Gastroesophageal sphincter (tissue), 4 donors: ENCODE measurements around the gene SIGLEC1. TPM values are rescaled to one million over a fixed set of nuclear protein-coding genes. Genes with fewer than 3 reads are reported as not detected.

Source experiments
- ATAC-seq: fragments of 150-250 bp; one replicate; pipeline ENCODE4 v1.9.1; 2016; ENCODE audit warnings: mild to moderate bottlenecking, moderate library complexity
- H3K27ac ChIP-seq, 4 donors: fragments of 200-600 bp; sonication (generic) in 3 of 4; 1 replicate in 3 of 4; 2 replicates in 1 of 4; pipeline ENCODE4 v1.5.1; 2016 to 2019
- H3K27me3 ChIP-seq: fragments of 200-600 bp; sonication (generic); one replicate; pipeline ENCODE4 v1.5.1; 2019
- H3K36me3 ChIP-seq, 2 donors: fragments of 200-600 bp; sonication (generic); one replicate each; pipeline ENCODE4 v1.5.1; 2019; ENCODE audit warnings: control low read depth in 1 of 2
- H3K4me1 ChIP-seq, 3 donors: fragments of 200-600 bp; sonication (generic); 1 replicate in 2 of 3; 2 replicates in 1 of 3; pipeline ENCODE4 v1.5.1; 2016 to 2019; ENCODE audit warnings: control low read depth in 2 of 3
- H3K4me3 ChIP-seq, 2 donors: fragments of 200-600 bp; sonication (generic); one replicate each; pipeline ENCODE4 v1.5.1; 2019; ENCODE audit warnings: mild to moderate bottlenecking in 1 of 2, moderate library complexity in 1 of 2
- H3K9me3 ChIP-seq, 3 donors: fragments of 200-600 bp; sonication (generic); one replicate each; pipeline ENCODE4 v1.5.1; 2017 to 2019; ENCODE audit warnings: control low read depth in 2 of 3
- EP300 ChIP-seq: sonication (generic); formaldehyde crosslinking; IDR thresholded peaks from one replicate; pipeline ENCODE4 v1.6.1; 2017; ENCODE audit warnings: antibody characterized with exemption, mild to moderate bottlenecking
- POLR2A ChIP-seq, 2 donors: fragments of 450-650 bp; IDR thresholded peaks; one replicate each; pipeline ENCODE4 v1.6.1; 2017; ENCODE audit warnings: antibody characterized with exemption in 2 of 2, mild to moderate bottlenecking in 2 of 2, moderate library complexity in 1 of 2
- POLR2AphosphoS5 ChIP-seq: sonication (generic); formaldehyde crosslinking; IDR thresholded peaks from one replicate; pipeline ENCODE4 v1.6.1; 2017; ENCODE audit warnings: antibody characterized with exemption
- WGBS, 2 donors: methylation state at CpG; one replicate each; pipeline ENCODE4 v1.1.5; 2018; ENCODE audit warnings: low coverage in 1 of 2; 5-methylcytosine and 5-hydroxymethylcytosine counted together
- total RNA-seq, 4 donors: library from RNA; depleted of rRNA; stranded (reverse); fragments of >200 nt; gene quantifications; one replicate each; pipeline ENCODE4 v1.1.0, GENCODE V29; 2016
- TF ChIP-seq, protein P1 (sequence below), 4 experiments: fragments of 200-600 bp in 2 of 4; fragments of 450-650 bp in 2 of 4; sonication (generic) in 1 of 4; IDR thresholded peaks; one replicate each; pipeline ENCODE4 v1.5.1; 2017 to 2019; ENCODE audit warnings: antibody characterized with exemption in 4 of 4, mild to moderate bottlenecking in 2 of 4, moderate library complexity in 2 of 4

SIGLEC1 gene
- total RNA-seq, result 10 to 100 TPM; 10.1 to 17.2 (median 11.9) TPM

DNA sequence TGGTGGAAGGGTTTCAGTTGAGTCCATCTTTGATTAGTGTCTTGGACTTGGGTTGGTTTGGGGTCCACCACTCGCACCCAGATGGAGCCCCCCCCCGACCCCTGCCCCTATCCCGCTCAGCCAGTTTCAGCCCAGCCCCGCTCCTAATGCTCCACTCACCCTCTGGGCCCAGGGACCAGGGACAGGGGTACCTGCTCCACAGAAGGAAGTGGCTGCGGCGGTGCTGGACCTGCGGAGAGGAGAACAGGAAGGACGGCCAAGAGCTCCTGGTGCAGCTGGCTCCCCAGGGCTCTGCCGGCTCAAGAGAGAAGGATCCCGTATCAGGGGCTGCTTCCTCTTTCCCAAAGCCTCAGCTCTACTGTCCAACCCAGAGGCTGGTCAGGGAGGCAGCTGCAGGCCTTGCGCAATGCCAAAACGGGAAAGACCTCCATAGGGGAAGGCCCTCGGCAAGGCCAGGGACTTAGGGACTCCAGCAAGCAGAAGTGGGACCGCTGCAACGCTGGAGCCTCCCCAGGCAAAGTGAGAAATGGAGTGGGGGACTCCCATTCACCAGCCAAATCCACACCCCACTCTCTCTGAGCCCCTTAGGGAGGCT, at the start of gene SIGLEC1:
Gene SIGLEC1, minus strand, starts transcription at position 322 of the 595 bp plus-strand sequence. CDS start 5,472 bp downstream, outside the sequence.
- ATAC-seq, result peak; percentile 38
- H3K4me3 ChIP-seq, result peak within 1 kb of the TSS in 1 of 2 donors; percentile 39

DNA sequence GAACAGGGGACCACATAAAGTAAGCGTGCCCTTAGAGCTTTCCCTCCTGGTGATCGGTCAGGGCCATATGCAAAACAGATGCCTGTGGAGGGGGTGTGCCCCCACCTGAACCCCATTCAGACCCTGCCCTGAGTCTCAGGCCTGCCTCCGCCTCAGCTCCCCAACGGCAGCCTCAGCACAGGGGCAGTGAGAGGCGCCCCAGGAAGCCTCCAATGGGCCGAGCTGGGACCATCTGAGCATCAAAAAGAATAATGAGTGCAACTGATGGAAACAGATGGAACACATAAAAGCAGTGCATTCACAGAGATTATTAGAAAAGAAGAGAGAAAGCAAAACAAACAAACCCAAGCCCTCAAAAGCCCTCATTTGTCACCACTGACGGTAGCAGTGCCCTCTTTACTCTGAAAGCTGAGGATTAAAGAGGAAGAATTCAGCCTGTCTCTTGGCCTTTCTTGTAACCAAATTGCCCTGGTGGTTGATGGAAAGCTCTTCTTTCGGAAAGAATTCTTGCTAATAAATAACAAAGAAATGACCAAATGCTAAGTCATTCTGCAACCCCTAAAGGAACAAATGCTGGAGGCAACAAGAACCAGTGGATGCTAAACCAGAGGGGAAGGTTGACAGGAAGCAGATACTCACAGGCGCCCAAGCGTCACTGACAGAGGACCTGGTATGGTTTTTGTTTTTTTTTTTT, 48.4 kb upstream of the SIGLEC1 start:
- 45 to 78% methylated on average over 3 to 4 of the region's 10 CpGs for WGBS, 2 donors
- no peak for TF ChIP-seq EP300
- TF ChIP-seq, protein P1, sequence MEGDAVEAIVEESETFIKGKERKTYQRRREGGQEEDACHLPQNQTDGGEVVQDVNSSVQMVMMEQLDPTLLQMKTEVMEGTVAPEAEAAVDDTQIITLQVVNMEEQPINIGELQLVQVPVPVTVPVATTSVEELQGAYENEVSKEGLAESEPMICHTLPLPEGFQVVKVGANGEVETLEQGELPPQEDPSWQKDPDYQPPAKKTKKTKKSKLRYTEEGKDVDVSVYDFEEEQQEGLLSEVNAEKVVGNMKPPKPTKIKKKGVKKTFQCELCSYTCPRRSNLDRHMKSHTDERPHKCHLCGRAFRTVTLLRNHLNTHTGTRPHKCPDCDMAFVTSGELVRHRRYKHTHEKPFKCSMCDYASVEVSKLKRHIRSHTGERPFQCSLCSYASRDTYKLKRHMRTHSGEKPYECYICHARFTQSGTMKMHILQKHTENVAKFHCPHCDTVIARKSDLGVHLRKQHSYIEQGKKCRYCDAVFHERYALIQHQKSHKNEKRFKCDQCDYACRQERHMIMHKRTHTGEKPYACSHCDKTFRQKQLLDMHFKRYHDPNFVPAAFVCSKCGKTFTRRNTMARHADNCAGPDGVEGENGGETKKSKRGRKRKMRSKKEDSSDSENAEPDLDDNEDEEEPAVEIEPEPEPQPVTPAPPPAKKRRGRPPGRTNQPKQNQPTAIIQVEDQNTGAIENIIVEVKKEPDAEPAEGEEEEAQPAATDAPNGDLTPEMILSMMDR (IDR thresholded peaks at IDR 0.05), result no peak
- peak; percentile 25 for TF ChIP-seq POLR2AphosphoS5
- TF ChIP-seq POLR2A (IDR thresholded peaks at IDR 0.05), result no peak
- H3K27ac ChIP-seq, result peak overlapping the region in 3 of 4 donors; percentile 24 to 55 (median 51)
- H3K36me3 ChIP-seq, result peaks cover 0 to 38% of the 10 kb centered on the region in 2 donors
- H3K4me3 ChIP-seq, result no peak overlapping the region
- H3K9me3 ChIP-seq, result no peaks in the 10 kb centered on the region
- H3K4me1 ChIP-seq, result peaks cover 0 to 78% (median 14%) of the 10 kb centered on the region in 3 donors
- H3K27me3 ChIP-seq, result no peaks in the 10 kb centered on the region
- ATAC-seq, result no peak

More for the DNA sequence above, at the start of gene SIGLEC1:
- H3K27ac ChIP-seq, result no peak within 1 kb of the TSS
- no peaks in the 10 kb centered on the region for H3K9me3 ChIP-seq
- 76% methylated on average over 5 of the region's 15 CpGs; no CpG with 5 or more reads in 1 of the 2 donors for WGBS, 2 donors
- no peaks in the 10 kb centered on the region for H3K36me3 ChIP-seq
- peaks cover 0 to 19% (median 7%) of the 10 kb centered on the region in 3 donors for H3K4me1 ChIP-seq
- peaks cover under 1% of the 10 kb centered on the region for H3K27me3 ChIP-seq
- no peak for TF ChIP-seq POLR2AphosphoS5
- TF ChIP-seq POLR2A (IDR thresholded peaks at IDR 0.05), result peak in 1 of 2 donors; percentile 31
- no peak for TF ChIP-seq EP300
- TF ChIP-seq, protein P1 (IDR thresholded peaks at IDR 0.05), result no peak

DNA sequence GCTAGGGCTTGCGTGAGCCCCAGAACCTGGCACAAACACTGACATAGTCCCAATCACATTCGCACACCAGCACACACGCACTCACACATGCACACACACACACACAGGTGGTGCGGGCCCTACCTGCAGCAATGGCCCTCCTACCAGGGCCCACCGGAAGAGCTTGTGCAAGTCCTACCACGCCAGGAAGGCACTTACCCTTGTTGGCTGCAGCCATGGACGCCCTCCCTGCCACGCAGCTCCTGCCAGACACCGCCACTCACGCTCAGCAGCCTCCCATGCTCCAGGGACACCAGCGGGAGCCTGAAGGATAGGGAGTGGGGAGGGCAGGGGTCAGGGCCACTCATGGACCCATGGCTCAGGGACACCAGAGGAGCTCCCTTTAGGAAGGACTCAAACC, 47.5 kb upstream of the SIGLEC1 start:
- 87% methylated on average over 5 of the region's 11 CpGs; no CpG with 5 or more reads in 1 of the 2 donors for WGBS, 2 donors
- ATAC-seq, result no peak
- Histone ChIP-seq H3K9me3 (no peaks in the 10 kb centered on the region), H3K27ac (peak overlapping the region in 3 of 4 donors; percentile 26 to 55 (median 51)), H3K4me3 (no peak overlapping the region), H3K36me3 (peaks cover 0 to 47% of the 10 kb centered on the region in 2 donors), H3K27me3 (no peaks in the 10 kb centered on the region), H3K4me1 (peaks cover 0 to 69% (median 14%) of the 10 kb centered on the region in 3 donors)
- TF ChIP-seq POLR2A (IDR thresholded peaks at IDR 0.05) (no peak), EP300 (no peak), POLR2AphosphoS5 (no peak)
- TF ChIP-seq, protein P1 (IDR thresholded peaks at IDR 0.05), result no peak

DNA sequence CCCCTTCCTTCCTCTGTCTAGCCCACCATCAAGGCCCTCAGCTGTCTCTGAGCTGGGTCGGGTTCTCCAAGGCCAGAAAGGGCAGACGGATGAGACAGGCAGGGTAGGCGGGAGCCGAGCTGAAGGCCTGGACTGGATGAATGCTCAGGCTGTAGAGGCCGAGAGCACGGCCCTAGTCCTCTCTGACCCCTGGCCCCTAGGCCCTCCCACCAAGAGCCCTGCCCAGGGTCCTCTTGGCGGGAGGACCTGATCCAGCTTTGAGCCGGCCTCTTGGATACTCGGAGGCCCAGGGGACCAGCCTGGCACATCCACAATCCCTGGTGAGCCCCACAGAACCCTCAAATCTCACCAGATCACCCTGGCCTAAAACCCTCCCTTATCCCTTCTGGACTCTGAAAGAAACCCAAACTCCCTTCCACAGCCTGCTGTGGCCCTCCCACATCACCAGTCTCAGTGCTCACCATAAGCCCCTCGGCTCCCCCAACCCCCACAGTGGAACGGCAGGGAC, 47.0 kb upstream of the SIGLEC1 start:
- TF ChIP-seq POLR2A (IDR thresholded peaks at IDR 0.05) (no peak), POLR2AphosphoS5 (no peak), EP300 (no peak)
- TF ChIP-seq, protein P1 (IDR thresholded peaks at IDR 0.05), result no peak
- H3K4me3 ChIP-seq, result no peak overlapping the region
- no peak for ATAC-seq
- H3K9me3 ChIP-seq, result no peaks in the 10 kb centered on the region
- WGBS, 2 donors, result 50 to 78% methylated on average over 4 to 6 of the region's 11 CpGs
- H3K27ac ChIP-seq, result peak overlapping the region in 3 of 4 donors; percentile 26 to 55 (median 51)
- H3K27me3 ChIP-seq, result no peaks in the 10 kb centered on the region
- H3K36me3 ChIP-seq, result peaks cover 0 to 52% of the 10 kb centered on the region in 2 donors
- peaks cover 0 to 64% (median 11%) of the 10 kb centered on the region in 3 donors for H3K4me1 ChIP-seq
